ENCODE measurements around the gene NEURL1B.
"Not testable (repeated sequence)": the region's sequence is repeated elsewhere in the genome, so short reads cannot be mapped to it uniquely, and the experiment has no call there.

The NEURL1B gene

DNA sequence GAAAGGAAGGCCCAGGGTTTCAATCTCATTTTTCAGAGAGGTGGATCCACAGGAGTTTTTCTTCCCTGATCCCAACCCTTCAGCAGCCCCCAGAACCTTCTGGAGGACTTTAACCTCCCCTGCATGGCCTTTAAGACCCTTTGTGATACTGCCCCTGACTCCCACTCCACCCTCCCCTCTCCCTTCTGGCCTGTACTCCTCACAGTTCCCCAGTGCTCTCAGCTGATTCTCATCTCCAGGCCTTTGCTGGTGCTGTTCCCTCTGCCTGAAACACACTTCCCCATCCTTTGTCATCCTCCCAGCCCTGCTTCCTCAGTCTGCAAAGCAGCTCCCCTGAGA is 18.5 kb downstream of the NEURL1B start:
- no peak for DNase-seq

GRCh38 chr5:172659909-172660628 is 19.0 kb downstream of the NEURL1B start:
- no peak for DNase-seq

GRCh38 chr5:172660974-172661373 is 19.9 kb downstream of the NEURL1B start:
- no peak for DNase-seq

- DNase-seq, result no peak
Observed at GRCh38 chr5:172661526-172661925, 20.5 kb downstream of the NEURL1B start.

GRCh38 chr5:172662596-172662995 is 21.5 kb downstream of the NEURL1B start:
- no peak for DNase-seq

DNA sequence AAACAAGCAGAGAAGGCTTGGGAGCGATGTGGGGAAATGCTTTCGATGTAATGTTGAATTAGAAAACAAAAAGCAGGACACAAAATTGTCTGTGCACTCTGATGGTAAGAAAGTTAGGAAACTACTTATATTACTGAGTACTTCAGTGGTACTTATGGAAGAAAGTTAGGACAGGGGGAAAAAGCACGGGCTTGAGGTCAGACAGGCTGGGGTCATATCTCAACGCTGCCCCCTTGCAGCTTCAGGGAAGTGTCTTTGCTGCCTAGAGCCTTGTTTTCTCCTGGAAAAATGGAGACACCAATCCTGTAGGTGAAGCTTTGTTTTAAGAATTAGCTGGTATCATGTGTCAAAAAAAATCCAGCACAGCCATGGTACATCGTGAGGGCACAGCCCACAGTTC is 23.0 kb downstream of the NEURL1B start:
- DNase-seq, result no peak

- no peak for DNase-seq
Observed at GRCh38 chr5:172664681-172665541, 23.8 kb downstream of the NEURL1B start.

- no peak for DNase-seq
Observed at GRCh38 chr5:172666251-172666650, 25.2 kb downstream of the NEURL1B start.

- DNase-seq, result no peak
Observed at GRCh38 chr5:172667786-172668593, 26.9 kb downstream of the NEURL1B start.

- DNase-seq, result no peak
Observed at GRCh38 chr5:172668594-172669071, 27.6 kb downstream of the NEURL1B start.

DNA sequence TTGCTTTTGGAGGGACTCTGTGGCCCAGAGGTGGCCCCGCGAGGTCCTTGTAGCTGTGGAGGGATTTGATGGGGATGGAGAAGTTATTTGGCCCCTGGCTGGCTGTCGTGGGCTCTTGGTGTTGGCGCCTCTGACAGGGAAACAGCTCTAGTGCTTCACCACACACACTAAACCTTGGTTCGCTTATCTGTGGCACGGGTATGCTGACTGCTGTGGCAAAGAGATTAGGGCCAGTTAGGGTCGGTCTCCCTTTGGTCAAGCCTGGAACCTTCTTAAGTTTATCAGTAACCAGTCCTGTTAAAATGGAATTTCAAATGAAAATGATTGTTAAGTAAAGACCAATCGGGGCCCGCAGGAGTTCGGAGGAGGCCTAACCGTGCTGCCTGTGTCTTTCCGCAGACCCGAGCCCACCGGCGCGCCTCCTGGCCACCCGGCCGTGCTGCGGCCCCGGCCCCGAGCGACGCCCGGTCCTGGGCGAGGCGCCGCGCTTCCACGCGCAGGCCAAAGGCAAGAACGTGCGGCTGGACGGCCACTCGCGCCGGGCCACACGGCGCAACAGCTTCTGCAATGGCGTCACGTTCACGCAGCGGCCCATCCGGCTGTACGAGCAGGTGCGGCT is 28.4 kb downstream of the NEURL1B start:
- DNase-seq, result no peak

- DNase-seq, result no peak
Observed at GRCh38 chr5:172670005-172670402, 28.9 kb downstream of the NEURL1B start.

- DNase-seq, result no peak
Observed at GRCh38 chr5:172670444-172670843, 29.4 kb downstream of the NEURL1B start.

DNA sequence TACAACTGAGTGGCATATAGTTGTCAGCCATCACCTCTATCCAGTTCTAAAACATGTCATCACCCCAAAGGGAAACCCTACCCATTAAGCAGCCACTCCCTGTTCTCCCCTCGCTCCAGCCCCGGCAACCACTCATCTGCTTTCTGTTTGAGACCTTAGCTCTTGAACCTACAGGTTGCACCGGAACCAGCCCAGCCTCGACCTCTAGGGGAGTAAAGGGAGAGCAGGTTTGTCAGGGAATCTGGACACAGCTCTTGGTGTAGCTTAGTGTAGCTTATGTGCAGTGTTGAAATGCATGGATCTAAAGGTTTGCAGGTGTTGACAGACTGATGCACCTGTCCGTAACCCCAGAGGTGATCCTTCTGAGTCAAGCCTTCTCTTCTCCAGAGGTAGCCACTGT is 30.0 kb downstream of the NEURL1B start:
- no peak for DNase-seq

DNA sequence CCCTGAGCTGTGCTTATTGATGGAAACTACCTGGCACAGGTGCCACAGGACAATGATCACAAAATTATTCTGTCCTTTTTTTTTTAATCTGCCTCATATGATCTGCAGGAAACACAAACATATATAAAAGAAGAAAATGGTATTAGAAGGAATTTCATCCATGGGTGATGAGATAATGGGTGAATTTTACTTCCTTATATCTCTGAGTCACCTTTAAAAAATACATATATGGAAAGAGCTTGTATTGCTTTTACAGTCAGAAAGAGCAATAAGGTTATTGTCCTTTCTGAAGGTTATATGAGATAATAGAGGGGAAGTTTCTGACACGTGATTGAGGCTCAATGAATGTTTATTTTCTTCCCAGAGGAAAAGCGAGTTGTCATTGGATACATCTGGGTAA is 31.6 kb downstream of the NEURL1B start:
- DNase-seq, result no peak

- no peak for DNase-seq
Observed at GRCh38 chr5:172674155-172674554, 33.1 kb downstream of the NEURL1B start.

DNA sequence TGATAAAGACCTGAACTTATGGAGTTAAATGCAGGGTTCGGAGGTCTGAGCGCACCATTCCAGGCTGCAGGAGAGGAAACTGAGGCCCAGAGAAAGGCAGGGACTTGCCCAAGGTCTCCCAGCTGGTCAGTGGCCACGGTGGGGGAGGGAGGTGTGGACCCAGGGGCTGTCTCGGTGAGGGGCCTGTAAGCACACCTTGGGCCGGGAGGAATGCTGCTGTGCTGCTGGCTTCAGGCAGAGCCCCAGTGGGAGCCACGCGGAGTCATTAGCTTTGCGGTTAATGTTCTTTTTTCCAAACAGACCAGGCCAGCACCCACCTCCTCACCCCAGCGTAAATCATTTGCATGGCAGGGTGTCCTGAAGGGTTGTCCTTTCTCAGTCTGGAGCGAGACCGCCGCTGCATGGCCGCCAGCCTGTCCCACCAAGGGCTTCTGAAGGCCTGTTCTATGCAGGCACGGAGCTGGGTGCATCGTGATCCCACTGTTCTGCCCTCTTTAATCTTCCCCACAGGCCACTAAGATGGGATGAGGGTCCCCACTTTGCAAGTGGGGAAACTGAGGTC is 35.9 kb downstream of the NEURL1B start:
- DNase-seq, result no peak

GRCh38 chr5:172678362-172678874 is 37.4 kb downstream of the NEURL1B start:
- DNase-seq, result not testable (repeated sequence)

DNA sequence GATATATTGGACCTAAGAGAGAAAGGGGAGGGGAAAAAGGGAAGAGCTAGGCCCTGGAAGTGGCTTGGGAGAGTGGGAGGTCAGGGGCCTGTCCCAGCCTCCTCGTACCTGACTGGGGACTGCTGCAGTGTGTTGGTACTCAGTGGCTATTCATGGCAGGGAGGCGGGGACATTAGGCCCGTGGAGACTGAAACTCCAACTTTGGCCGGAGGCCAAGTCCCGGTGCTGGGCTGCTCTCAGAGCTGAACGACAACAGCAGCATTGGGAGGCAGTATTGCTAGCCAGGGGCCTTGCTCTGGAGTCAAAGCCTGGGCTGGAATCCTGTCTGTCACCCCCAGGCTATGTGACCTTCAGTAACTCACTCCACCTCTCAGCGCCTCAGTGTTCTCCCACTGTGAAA is 37.8 kb downstream of the NEURL1B start:
- DNase-seq, result no peak

- no peak for DNase-seq
Observed at GRCh38 chr5:172679628-172680212, 38.7 kb downstream of the NEURL1B start.

DNA sequence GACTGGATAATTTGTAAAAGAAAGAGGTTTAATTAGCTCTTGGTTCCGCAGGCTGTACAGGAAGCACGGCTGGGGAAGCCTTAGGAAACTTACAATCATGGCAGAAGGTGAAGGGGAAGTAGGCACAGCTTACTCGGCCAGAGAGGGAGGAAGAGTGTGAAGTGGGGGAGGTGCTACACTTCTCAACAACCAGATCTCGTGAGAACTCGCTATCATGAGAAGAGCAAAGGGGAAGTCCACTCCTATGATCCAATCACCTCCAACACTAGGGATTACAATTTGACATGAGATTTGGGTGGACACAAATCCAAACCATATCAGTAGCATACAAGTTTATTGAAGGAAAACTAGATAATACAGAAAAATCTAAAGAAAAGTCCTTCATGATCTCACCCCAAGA is 39.9 kb downstream of the NEURL1B start:
- DNase-seq, result no peak

DNA sequence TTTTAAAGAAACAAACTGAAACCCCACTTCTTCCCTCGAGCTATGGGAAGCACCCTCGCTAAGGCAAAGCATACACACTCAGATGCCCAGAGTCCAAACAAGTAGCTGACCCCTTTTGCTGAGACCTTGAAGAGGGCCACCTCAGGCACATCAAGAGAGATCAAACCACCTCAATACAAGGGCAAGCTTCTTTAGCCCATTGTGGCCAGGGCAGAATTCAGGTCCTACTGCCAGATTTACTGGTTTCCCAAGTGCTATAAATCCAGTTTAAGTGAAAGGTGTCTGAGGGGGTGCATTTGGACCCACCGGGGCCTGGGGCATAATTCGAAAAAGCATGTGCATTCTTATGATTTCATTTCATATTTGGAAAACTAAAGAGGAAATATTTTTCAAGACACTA is 40.4 kb downstream of the NEURL1B start:
- no peak for DNase-seq

Measured in KG1 (cell line).